GM12864 (cell line): ENCODE results near the gene ZFR.

Source experiments
- DNase-seq: peaks from one replicate; pipeline ENCODE4 v3.0.0-alpha.2; 2011; ENCODE audit warnings: low read depth
- H3K4me3 ChIP-seq: 2 replicates; pipeline ENCODE4 v1.5.1; 2011; ENCODE audit warnings: mild to moderate bottlenecking, low read depth, low read length, control low read depth
- CTCF ChIP-seq: IDR thresholded peaks from 2 replicates; pipeline ENCODE4 v1.5.1; 2011; ENCODE audit warnings: low read depth, mild to moderate bottlenecking, moderate library complexity, low read length, control low read depth, inconsistent platforms; ENCODE audit errors: missing control alignments

Gene ZFR

GRCh38 chr5:32332966-32333365, 111.6 kb downstream of the ZFR start:
- no peak overlapping the region for H3K4me3 ChIP-seq
- TF ChIP-seq CTCF: no peak
- DNase-seq: no peak

GRCh38 chr5:32332361-32332760, 112.2 kb downstream of the ZFR start:
- TF ChIP-seq CTCF: no peak
- no peak overlapping the region for H3K4me3 ChIP-seq
- no peak for DNase-seq

GRCh38 chr5:32331935-32332274, 112.6 kb downstream of the ZFR start:
- TF ChIP-seq CTCF: no peak
- no peak overlapping the region for H3K4me3 ChIP-seq
- DNase-seq: no peak

- H3K4me3 ChIP-seq: no peak overlapping the region
- no peak for DNase-seq
- TF ChIP-seq CTCF: no peak
Observed at GRCh38 chr5:32331217-32331934, 113.2 kb downstream of the ZFR start.

- no peak for TF ChIP-seq CTCF
- DNase-seq: no peak
- no peak overlapping the region for H3K4me3 ChIP-seq
Observed at GRCh38 chr5:32330126-32330971, 114.2 kb downstream of the ZFR start.

GRCh38 chr5:32329395-32329834, 115.1 kb downstream of the ZFR start:
- peak; percentile 79 for TF ChIP-seq CTCF
- H3K4me3 ChIP-seq: no peak overlapping the region
- no peak for DNase-seq
